ENCODE measurements around the gene FANCM. TPM values are rescaled to one million over a fixed set of nuclear protein-coding genes. Genes with fewer than 3 reads are reported as not detected.

Gene FANCM
- polyA plus RNA-seq, 1 donor from 2014 or later, result 5.0 TPM

DNA sequence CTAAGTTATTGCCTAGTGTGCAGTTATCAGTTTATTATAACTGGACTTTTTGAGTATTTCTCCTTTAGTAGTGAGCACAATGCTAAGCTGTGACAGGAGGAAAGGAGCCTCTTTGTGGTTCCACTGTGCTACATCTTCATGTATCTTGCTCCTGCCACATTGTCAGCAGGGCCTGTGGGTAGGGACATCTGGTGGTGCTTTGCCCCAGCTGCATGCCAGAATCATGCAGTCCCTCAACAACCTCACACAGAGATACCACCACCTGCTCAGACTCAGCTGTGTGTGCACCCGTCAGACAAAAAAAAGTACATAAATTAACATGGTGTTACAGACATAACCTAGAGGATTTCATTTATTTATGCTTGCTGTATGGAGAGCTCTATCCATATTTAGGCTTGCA, 66.2 kb downstream of the FANCM start:
- no peaks in the 10 kb centered on the region for H3K27me3 ChIP-seq (ENCODE audit: insufficient read depth, low read depth, low read length)
- no peaks in the 10 kb centered on the region for H3K79me2 ChIP-seq (replicated peaks; ENCODE audit: insufficient read depth, low read length)
- TF ChIP-seq POLR2AphosphoS5 (IDR thresholded peaks at IDR 0.05) (no peak), EP300 (conservative IDR thresholded peaks at IDR 0.05; ENCODE audit: poor library complexity, severe bottlenecking) (no peak), EZH2 (IDR thresholded peaks at IDR 0.05; ENCODE audit: borderline replicate concordance, insufficient read depth, low read length, poor library complexity, severe bottlenecking) (no peak), TAF1 (IDR thresholded peaks at IDR 0.05; ENCODE audit: low read depth) (no peak), RAD21 (conservative IDR thresholded peaks at IDR 0.05) (no peak), SMC3 (conservative IDR thresholded peaks at IDR 0.05; ENCODE audit: poor library complexity) (no peak), MXI1 (conservative IDR thresholded peaks at IDR 0.05; ENCODE audit: poor library complexity, severe bottlenecking) (no peak)
- TF ChIP-seq, protein P1, sequence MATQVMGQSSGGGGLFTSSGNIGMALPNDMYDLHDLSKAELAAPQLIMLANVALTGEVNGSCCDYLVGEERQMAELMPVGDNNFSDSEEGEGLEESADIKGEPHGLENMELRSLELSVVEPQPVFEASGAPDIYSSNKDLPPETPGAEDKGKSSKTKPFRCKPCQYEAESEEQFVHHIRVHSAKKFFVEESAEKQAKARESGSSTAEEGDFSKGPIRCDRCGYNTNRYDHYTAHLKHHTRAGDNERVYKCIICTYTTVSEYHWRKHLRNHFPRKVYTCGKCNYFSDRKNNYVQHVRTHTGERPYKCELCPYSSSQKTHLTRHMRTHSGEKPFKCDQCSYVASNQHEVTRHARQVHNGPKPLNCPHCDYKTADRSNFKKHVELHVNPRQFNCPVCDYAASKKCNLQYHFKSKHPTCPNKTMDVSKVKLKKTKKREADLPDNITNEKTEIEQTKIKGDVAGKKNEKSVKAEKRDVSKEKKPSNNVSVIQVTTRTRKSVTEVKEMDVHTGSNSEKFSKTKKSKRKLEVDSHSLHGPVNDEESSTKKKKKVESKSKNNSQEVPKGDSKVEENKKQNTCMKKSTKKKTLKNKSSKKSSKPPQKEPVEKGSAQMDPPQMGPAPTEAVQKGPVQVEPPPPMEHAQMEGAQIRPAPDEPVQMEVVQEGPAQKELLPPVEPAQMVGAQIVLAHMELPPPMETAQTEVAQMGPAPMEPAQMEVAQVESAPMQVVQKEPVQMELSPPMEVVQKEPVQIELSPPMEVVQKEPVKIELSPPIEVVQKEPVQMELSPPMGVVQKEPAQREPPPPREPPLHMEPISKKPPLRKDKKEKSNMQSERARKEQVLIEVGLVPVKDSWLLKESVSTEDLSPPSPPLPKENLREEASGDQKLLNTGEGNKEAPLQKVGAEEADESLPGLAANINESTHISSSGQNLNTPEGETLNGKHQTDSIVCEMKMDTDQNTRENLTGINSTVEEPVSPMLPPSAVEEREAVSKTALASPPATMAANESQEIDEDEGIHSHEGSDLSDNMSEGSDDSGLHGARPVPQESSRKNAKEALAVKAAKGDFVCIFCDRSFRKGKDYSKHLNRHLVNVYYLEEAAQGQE (IDR thresholded peaks at IDR 0.05; ENCODE audit: borderline replicate concordance), result no peak
- TF ChIP-seq, protein P2, sequence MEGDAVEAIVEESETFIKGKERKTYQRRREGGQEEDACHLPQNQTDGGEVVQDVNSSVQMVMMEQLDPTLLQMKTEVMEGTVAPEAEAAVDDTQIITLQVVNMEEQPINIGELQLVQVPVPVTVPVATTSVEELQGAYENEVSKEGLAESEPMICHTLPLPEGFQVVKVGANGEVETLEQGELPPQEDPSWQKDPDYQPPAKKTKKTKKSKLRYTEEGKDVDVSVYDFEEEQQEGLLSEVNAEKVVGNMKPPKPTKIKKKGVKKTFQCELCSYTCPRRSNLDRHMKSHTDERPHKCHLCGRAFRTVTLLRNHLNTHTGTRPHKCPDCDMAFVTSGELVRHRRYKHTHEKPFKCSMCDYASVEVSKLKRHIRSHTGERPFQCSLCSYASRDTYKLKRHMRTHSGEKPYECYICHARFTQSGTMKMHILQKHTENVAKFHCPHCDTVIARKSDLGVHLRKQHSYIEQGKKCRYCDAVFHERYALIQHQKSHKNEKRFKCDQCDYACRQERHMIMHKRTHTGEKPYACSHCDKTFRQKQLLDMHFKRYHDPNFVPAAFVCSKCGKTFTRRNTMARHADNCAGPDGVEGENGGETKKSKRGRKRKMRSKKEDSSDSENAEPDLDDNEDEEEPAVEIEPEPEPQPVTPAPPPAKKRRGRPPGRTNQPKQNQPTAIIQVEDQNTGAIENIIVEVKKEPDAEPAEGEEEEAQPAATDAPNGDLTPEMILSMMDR (IDR thresholded peaks at IDR 0.05; ENCODE audit: poor library complexity, severe bottlenecking), result no peak
- H3K36me3 ChIP-seq (ENCODE audit: insufficient read depth, low read length), result no peaks in the 10 kb centered on the region
- H3K9me3 ChIP-seq (ENCODE audit: low read length), result no peaks in the 10 kb centered on the region
- no peak overlapping the region for H2AFZ ChIP-seq (ENCODE audit: low read depth, low read length)
- no peaks in the 10 kb centered on the region for H4K20me1 ChIP-seq (ENCODE audit: insufficient read depth)
- H3K9ac ChIP-seq (ENCODE audit: low read length), result no peak overlapping the region
- no peak overlapping the region for H3K4me3 ChIP-seq (ENCODE audit: low read length)
- H3K9me2 ChIP-seq (ENCODE audit: insufficient read depth, low read length), result no peaks in the 10 kb centered on the region
- no peaks in the 10 kb centered on the region for H3F3A ChIP-seq (ENCODE audit: insufficient read depth, low read length, poor library complexity, severe bottlenecking)
- no peak overlapping the region for H3K4me2 ChIP-seq (ENCODE audit: low read length)
- no peak overlapping the region for H3K27ac ChIP-seq (ENCODE audit: low read length)

DNA sequence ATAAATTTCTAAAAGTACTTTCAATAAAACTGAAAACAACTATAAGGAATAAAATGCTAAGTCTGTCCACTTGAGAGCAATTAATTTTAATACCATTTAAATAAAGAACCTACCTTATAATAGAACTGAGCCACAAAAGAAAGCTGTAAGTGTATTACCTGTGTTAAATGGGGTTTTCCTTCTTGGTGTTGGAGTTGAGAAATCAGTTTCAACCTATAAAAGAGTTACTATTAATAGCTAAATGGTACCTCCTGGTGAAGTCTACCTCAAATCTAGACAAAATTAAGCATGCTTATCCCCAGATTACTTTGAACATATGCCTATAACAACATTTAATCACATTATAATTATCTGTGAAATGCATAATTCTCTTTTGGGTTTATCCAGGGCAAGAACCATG, 68.5 kb downstream of the FANCM start:
- H3K9me2 ChIP-seq (ENCODE audit: insufficient read depth, low read length), result no peaks in the 10 kb centered on the region
- H3K4me2 ChIP-seq (ENCODE audit: low read length), result no peak overlapping the region
- H3K9ac ChIP-seq (ENCODE audit: low read length), result no peak overlapping the region
- no peak overlapping the region for H2AFZ ChIP-seq (ENCODE audit: low read depth, low read length)
- TF ChIP-seq SMC3 (conservative IDR thresholded peaks at IDR 0.05; ENCODE audit: poor library complexity) (no peak), POLR2AphosphoS5 (IDR thresholded peaks at IDR 0.05) (no peak), MXI1 (conservative IDR thresholded peaks at IDR 0.05; ENCODE audit: poor library complexity, severe bottlenecking) (no peak), RAD21 (conservative IDR thresholded peaks at IDR 0.05) (no peak), EP300 (conservative IDR thresholded peaks at IDR 0.05; ENCODE audit: poor library complexity, severe bottlenecking) (no peak), EZH2 (IDR thresholded peaks at IDR 0.05; ENCODE audit: borderline replicate concordance, insufficient read depth, low read length, poor library complexity, severe bottlenecking) (no peak), TAF1 (IDR thresholded peaks at IDR 0.05; ENCODE audit: low read depth) (no peak)
- TF ChIP-seq, protein P2 (IDR thresholded peaks at IDR 0.05; ENCODE audit: poor library complexity, severe bottlenecking), result no peak
- TF ChIP-seq, protein P1 (IDR thresholded peaks at IDR 0.05; ENCODE audit: borderline replicate concordance), result no peak
- H3F3A ChIP-seq (ENCODE audit: insufficient read depth, low read length, poor library complexity, severe bottlenecking), result no peaks in the 10 kb centered on the region
- no peak overlapping the region for H3K27ac ChIP-seq (ENCODE audit: low read length)
- H3K9me3 ChIP-seq (ENCODE audit: low read length), result no peaks in the 10 kb centered on the region
- no peaks in the 10 kb centered on the region for H3K79me2 ChIP-seq (replicated peaks; ENCODE audit: insufficient read depth, low read length)
- no peaks in the 10 kb centered on the region for H3K36me3 ChIP-seq (ENCODE audit: insufficient read depth, low read length)
- no peak overlapping the region for H3K4me3 ChIP-seq (ENCODE audit: low read length)
- H4K20me1 ChIP-seq (ENCODE audit: insufficient read depth), result no peaks in the 10 kb centered on the region
- no peaks in the 10 kb centered on the region for H3K27me3 ChIP-seq (ENCODE audit: insufficient read depth, low read depth, low read length)
